ENCODE results near the gene RANBP17.
"Not testable (repeated sequence)": the region's sequence is repeated elsewhere in the genome, so short reads cannot be mapped to it uniquely, and the experiment has no call there.

Gene RANBP17

DNA sequence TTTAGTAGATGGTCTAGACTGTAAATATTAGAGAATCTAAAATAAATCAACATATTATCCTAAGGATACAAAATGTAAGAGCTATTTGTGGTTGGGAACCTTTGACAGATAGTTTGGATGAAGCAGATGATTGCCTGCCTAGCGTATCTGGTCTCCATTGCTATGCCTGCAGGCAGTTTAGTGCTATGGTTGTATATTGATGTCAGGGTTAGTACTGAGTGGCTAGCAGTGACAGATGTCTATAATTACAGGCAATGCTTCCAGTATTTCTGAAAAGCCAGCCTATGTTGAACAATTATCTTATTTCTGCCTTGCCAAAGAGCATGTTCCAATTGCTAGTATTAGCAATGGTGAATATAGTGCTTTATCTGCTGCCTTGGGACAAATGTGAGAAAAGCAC is 296.0 kb downstream of the RANBP17 start:
- DNase-seq (ENCODE audit: low spot score), result no peak

DNA sequence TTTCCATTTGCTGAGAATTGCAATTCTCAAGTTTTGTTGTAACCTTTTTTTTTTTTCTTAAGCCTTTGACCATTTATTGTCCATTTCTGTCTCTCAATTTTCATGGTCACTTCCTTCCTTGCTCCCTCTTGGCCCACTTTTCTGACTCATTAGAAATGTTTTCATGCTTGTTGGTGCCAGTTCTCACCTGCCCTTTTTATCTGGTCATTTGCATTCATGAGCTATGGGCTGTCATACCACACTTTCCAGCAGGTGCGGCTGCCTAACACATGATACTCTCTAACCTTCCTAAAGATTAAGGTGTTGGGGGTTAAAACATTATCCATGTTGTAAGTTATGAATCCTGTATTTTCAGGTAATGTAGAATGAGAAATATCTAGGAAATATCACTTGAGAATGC is 296.8 kb downstream of the RANBP17 start:
- DNase-seq (ENCODE audit: low spot score), result no peak

DNA sequence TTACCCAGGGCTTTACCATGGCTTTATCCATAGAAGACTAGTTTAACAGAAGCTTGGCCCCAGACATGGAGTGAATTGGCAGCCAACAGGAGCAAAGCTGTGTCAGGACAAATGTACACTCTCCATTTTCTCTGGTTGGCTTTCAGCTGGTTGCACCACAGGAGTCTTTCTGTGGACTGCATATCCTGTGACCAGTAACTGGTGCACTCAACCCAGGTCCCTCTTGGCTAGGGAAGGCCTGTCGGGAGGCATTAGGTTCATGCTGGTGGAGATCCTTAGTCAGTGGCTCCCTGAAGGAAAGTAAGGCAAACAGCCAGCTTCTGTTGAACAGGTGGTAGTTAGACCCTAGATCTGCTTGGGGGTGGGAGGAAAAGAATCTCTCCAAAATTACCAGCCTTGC is 300.3 kb downstream of the RANBP17 start:
- no peak for DNase-seq (ENCODE audit: low spot score)

DNA sequence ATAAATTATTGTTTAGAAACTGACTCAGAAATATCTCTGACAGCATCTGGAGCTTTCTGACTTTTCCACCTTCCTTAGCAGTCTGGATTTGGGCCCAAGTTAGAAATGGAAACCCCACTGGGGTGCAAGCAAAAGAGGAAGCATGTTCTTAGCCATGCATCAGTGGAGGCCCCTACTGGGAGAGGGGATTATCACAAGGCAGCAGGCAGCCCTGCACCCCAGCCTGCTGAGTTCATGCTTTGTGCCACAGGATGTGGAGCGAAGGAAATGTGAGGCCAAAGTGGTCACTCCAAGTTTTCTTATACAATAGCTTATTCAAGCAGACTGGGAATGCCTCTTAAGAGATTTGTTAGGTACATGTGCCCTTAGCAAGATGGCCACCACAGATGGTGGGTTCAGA is 300.8 kb downstream of the RANBP17 start:
- DNase-seq (ENCODE audit: low spot score), result no peak

DNA sequence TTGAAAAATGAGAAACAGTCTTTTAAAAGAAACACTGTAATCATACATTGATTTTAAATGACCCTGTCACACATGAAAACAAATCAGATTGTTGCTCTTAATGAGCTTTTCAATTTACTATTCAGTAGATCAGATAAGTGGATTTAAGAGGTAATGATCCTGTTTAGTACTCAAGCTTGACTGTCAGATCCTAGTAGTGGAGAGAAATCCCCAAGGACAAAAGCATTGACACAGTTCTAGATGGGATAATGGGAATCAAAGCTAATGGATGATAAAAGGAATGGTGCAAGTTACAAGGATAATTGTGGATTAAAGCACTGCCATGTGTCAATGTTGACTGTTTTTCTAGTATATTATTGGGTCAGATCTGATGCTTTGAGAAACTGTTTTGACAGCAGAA is 304.9 kb downstream of the RANBP17 start:
- DNase-seq (ENCODE audit: low spot score), result no peak

DNA sequence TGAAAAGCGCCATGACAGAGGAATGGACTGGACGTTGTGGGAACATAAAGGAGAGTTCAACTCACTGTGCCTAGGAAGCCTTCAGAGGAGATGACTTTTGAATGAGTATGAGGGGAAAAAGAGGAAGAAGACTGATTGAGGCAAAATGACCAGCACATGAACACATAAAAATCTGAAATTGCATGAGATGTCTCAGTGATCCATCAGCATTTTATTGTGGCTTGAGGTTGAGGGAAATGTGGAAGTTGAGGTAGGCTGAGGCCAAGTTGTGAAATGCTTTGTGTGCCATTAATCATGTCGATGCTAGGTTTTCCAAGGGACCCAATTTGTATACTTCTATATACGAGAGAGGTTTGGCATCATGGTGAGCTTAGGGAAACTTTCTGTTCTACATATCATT is 306.4 kb downstream of the RANBP17 start:
- no peak for DNase-seq (ENCODE audit: low spot score)

DNA sequence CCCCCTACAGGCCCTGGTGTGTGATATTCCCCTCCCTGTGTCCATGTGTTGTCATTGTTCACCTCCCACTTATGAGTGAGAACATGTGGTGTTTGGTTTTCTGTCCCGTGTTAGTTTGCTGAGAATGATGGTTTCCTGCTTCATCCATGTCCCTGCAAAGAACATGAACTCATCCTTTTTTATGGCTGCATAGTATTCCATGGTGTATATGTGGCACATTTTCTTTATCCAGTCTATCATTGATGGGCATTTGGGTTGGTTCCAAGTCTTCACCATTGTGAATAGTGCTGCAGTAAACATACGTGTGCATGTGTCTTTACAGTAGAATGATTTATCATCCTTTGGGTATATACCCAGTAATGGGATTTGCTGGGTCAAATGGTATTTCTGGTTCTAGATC is 313.1 kb downstream of the RANBP17 start:
- not testable (repeated sequence) for DNase-seq (ENCODE audit: low spot score)

DNA sequence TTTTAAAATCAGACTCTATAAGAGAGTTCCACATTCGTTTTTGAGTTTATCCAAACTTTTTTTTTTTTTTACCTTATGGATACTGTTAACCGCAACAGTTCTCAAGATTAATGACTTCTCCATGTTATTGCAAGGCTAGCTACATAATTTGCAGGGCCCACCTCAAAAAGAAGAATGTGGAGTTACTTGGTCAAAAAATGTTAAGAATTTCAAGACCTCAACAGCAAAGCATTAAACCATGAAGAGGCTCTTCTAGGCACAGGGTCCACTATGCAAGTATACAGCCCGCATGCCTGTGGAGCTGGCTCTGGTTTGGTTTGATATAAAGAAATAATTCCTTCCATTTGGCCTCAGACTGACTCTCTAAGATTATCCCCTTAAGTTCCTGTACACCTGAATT is 313.9 kb downstream of the RANBP17 start:
- DNase-seq (ENCODE audit: low spot score), result no peak

DNA sequence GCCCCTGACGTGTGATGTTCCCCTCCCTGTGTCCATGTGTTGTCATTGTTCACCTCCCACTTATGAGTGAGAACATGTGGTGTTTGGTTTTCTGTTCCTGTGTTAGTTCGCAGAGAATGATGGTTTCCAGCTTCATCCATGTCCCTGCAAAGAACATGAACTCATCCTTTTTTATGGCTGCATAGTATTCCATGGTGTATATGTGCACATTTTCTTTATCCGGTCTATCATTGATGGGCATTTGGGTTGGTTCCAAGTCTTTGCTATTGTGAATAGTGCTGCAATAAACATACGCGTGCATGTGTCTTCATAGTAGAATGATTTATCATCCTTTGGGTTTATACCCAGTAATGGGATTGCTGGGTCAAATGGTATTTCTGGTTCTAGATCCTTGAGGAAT is 316.4 kb downstream of the RANBP17 start:
- DNase-seq (ENCODE audit: low spot score), result not testable (repeated sequence)

DNA sequence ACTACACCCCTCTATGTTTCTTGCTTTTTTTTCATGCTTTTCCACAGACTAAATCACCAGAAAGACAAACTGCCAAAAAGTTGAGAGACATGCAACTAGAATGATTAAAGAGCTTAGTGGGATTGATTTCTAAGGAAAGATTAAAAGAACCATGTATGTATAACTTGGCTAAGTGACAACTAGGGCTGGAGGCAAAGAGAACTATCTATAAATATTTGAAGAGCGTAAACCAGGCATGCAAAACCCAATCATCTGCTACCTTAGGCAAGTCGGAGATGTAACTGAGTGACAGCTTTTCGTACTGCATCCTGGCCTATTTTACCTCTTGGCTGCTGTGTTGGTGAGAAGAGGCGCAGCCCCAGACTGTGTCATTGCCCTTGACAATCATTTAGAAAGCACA is 326.2 kb downstream of the RANBP17 start:
- no peak for DNase-seq (ENCODE audit: low spot score)

DNA sequence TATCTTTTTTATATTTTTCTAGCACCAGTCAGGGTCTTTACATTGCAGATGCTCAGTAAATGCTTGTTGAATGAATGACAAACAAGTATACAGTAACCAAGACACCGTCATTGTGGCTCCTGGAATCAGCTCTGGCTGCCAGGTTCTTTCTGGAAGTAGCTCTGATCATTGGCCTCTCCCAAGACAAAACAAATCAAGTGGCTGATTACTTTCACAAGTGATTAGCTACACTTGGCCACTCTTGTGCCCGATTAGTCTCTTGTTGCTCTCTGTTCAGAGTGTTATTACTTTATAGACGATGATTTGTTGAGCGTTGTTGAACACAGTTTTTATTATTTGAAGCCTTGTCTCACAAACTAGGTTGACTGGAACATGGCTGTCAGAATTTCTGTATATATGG is 327.6 kb downstream of the RANBP17 start:
- DNase-seq (ENCODE audit: low spot score), result no peak

DNA sequence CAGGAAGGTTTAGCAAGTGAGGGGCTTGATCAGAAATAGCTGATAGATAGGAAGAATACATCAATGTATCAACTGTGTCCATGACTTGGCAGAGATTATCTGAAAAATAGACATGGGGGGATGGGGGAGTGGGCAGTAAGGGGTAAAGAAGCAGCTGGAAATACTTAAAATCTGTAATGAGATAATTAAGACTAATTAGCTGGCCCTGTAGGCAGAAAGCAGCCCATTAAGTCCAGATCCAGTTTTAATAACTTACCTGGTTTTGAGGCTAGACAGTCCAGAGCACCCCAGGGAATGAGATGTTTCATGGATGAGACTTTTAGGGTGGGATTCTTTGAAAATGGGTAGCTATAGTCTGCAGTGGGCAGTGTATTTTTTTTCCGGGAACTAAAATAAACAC is 330.3 kb downstream of the RANBP17 start:
- no peak for DNase-seq (ENCODE audit: low spot score)

DNA sequence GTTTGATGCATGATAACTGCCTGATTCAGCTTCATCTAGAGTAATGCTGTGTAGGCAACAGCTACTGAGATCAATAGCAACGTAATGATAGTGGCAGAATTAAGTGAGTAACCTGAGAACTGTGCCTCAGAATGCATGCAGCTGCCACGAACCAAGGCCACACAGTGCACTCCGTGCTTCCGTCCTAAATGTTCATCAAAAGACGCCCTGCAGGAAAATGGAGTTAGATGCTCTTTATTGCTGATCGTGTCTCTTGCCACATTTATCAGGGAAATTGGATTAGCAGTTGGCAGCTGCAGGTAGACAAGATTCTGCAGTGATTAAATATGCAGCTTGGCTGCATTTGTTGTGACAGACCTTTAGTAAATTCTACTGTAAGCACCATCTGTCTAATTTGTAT is 339.5 kb downstream of the RANBP17 start:
- DNase-seq (ENCODE audit: low spot score), result no peak

DNA sequence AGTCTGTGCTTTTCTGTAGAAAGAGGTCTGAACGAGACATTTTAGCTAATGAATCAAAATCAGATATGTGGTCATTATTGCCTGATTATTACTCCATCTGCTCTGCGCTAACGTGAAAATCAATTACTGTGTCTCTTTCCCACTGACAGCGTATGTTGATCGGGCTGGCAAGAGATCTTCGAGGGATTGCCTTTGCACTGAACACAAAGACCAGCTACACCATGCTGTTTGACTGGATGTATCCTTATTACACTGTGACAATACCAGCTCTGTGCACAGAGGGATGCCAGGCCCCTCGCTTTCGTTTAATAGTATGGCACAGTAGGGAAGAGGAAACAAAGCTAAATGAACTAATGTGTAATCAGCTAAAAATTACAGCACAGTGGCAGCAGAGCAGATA is 343.6 kb downstream of the RANBP17 start:
- no peak for DNase-seq (ENCODE audit: low spot score)

DNA sequence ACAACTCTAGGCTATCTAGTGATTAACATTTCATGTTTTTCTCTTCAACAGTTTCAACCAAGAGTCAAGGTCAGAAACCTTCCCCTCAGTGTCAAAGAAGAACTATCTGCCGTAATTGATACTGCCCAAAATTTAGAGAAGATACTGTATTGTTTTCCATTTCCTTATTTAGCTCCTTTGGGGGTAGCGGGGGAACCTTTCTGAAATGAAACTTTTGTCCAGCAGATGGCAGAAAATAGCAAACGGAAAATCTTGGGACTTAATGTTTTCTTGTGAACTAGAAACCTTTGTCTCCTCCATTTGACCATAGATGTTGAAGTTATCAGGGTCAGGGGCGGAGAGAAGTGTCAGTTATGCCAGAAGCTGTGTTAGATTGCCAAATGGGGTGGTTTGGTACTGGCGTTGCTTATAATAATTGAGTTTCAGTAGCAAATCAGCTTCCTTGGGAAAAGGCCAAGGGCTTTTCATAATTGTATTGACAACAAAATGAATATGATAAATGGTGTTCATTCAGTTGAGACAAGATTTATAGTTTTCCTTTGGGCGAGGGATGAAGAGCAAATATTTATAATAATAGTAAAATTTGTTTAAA is 345.5 kb downstream of the RANBP17 start:
- DNase-seq (ENCODE audit: low spot score), result peak; percentile 27

DNA sequence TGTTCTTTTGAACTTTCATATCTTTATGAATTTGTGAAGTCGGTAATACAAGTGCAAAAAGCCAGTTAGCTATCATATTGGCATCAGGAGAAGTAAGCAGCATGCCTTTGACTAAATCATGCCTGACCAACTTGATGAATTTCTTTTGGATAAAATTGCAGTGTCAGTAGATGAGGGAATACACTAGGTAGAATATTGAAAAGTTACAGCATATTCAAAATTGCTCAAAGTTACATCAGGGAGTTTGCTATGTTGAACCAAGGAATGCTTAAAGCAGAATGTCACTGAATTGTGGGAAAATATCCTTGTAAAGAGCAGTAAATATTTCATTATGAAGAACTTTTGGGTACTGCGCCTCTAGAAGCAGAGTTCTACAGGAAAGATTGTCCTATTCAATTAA is 360.1 kb downstream of the RANBP17 start:
- DNase-seq (ENCODE audit: low spot score), result no peak

DNA sequence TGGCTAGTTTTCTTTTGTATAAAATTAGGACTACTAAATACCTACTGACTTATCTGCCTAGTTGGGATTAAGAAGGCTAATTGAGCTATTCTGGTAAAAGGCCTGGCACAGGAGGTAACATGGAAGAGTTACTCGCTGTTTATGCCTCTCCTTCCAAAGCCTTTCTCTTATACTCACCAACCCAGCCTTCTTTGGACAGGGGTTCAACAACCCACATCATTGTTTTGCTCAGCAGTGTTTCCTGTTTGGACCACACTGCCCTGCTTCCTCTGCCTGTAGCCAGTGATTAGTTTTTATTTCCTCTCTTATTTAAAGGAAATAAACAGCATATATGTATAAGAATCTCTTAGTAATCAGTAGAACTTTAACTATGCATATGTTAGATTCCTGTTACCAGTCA is 362.1 kb downstream of the RANBP17 start:
- DNase-seq (ENCODE audit: low spot score), result no peak

DNA sequence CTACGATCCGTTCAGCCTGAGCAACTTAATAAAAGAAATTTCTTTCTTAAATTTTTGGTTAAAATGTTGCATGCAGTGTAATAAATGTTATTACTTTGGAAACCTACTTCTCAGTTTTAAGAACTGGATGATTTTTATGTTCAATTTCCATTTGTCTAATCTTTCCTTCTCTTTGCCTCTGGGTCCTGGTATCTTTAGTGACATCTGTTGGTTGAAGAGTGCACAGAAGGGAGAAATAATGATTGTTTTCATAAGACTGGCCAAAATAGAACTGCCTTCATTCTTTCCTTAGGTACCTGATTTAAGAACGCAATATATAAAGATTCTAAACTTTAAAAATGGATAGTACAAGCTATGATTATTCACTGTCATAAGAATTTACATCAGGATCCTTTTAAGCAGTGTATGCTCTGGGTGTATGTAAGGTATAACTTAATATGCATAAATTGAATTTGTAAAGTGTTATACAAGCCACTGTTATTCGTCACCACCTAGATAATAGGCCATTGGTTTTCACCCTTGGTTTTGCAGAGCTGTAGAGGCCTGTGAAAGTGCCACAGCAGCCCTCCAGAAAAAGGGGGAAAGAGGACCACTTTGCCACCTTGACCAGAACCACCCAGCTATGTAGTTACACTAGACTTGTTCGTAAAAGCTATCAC is 364.4 kb downstream of the RANBP17 start:
- DNase-seq (ENCODE audit: low spot score), result no peak

DNA sequence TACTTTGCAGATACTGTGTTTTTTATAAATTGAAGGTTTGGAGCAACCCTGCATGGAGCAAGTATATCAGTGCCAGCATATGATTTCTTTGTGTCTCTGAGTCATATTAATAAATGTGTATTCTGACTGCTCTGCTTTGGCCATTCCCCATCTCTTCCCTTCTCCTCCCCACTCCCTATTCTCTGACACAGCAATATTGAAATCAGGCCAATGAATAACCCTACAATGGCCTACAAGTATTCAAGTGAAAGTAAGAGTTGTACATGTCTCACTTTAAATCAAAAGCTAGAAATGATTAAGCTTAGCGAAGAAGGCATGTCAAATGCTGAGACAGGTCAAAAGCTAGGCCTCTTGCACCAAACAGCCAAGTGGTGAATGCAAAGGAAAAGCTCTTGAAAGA is 365.0 kb downstream of the RANBP17 start:
- DNase-seq (ENCODE audit: low spot score), result no peak

DNA sequence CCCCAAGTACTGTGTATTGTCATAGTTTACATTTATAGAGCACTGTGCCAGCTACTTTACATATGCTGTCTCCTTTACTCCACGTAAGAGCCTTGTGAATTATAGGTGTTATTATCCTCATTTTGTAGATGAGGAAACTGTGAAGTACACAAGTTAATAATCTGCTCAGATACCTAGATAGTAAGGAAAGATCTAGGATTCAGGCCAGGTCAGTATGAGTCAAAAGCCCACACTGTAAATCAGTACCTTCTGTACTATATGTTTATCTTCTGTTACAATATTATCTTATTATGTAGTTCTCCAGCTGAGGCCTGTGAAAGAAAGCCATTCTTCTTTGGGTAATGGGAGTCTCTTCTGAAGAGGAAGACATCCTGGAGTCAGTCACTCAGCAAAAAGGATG is 374.8 kb downstream of the RANBP17 start:
- no peak for DNase-seq (ENCODE audit: low spot score)

DNA sequence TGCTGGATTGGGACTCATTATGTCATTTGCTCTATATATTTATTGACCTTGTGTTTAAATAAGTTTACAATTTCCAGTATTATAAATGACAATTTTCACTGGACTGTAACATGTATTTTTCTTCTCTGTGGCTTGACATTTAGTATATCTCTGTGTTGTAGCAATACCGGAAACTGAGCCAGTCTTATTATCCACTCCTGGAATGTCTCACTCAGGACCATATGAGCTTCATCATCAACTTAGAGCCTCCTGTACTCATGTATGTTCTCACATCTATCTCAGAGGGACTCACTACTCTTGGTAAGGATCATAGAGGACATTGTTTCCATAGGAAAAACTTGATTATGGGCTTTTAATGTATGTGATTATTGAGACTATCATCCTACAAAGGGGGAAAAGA is 380.7 kb downstream of the RANBP17 start:
- no peak for DNase-seq (ENCODE audit: low spot score)

DNA sequence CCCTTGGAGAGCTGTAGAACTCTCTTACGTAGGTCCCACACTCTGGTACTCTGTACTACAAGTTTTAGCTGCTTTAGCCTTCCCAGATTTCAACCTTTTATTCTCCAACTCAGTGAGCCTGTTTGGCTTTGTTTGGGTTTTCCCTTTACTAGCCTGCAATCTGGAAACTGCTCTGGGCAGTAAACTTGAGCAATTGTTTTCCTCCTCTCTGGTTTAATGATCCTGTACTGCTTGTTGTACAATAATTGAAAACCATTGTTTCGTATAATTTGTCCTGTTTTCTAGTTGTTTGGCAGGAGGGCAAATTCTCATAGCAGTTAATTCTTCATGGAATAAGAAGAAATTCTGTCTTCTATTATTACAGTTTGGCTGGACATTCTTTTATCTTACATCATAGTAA is 384.4 kb downstream of the RANBP17 start:
- no peak for DNase-seq (ENCODE audit: low spot score)

DNA sequence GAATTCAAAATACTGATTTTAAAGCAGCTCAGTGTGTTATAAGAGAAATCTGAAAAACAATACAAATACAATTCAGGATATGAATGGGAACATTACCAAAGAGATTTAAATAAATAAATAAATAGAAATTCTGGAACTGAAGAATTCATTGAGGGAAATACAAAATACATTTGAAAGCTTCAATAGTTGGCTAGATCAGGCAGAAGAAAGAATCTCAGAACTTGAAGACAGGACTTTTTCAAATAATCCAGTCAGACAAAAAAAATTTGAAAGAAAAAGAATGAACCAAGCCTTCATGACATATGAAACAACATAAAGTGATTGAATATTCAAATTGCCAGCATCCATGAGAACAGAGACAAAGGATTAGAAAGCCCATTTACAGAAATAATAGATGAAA is 387.6 kb downstream of the RANBP17 start:
- DNase-seq (ENCODE audit: low spot score), result no peak

DNA sequence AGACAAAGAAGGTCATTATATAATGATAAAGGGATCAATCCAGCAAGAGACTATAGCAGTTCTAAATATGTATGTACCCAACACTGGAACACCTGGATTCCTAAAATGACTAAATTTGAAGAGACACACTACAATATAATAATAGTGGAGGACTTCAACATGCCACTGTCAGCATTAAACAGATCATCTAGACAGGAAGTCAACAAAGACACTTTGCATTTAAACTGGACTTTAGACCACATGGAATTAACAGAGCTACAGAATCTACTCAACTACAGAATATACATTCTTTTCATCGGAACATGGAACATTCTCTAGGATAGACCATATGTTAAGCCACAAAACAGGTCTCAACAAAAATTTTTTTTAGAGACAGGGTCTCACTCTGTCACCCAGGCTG is 388.9 kb downstream of the RANBP17 start:
- DNase-seq (ENCODE audit: low spot score), result no peak

Data from hematopoietic multipotent progenitor cell treated with erythropoietin and hydrocortisone succinate and interleukin-3 and kit ligand, for 17 days (in vitro differentiated cells).